Chondrocyte (in vitro differentiated cells): ENCODE measurements around the gene TBX21. TPM values are rescaled to one million over a fixed set of nuclear protein-coding genes. Genes with fewer than 3 reads are reported as not detected.
A peak's percentile ranks its signal among the peaks of the same experiment; 100 is the strongest.

Source experiments
- DNase-seq: peaks from one replicate; pipeline ENCODE4 v3.0.0; 2021; ENCODE audit warnings: mixed read lengths, low spot score
- H3K27ac Mint-ChIP-seq: one replicate; pipeline ENCODE4 v1.8.0; 2021; ENCODE audit warnings: mild to moderate bottlenecking, moderate library complexity, mixed read lengths; ENCODE audit not compliant: unreplicated experiment
- H3K27me3 Mint-ChIP-seq: 2 replicates; pipeline ENCODE4 v1.8.0; 2021; ENCODE audit warnings: low read depth, mixed read lengths
- H3K36me3 Mint-ChIP-seq: 2 replicates; pipeline ENCODE4 v1.8.0; 2021; ENCODE audit warnings: low read depth, mixed read lengths
- H3K4me1 Mint-ChIP-seq: 2 replicates; pipeline ENCODE4 v1.8.0; 2021; ENCODE audit warnings: low read depth, mild to moderate bottlenecking, mixed read lengths
- H3K4me3 Mint-ChIP-seq: one replicate; pipeline ENCODE4 v1.8.0; 2021; ENCODE audit warnings: mild to moderate bottlenecking, moderate library complexity, mixed read lengths; ENCODE audit not compliant: unreplicated experiment
- H3K9me3 Mint-ChIP-seq: 2 replicates; pipeline ENCODE4 v1.8.0; 2021; ENCODE audit warnings: low read depth, mixed read lengths
- CTCF ChIP-seq: fragments of 200-600 bp; sonication (generic); IDR thresholded peaks from 2 replicates; pipeline ENCODE4 v1.5.0; 2021; ENCODE audit warnings: antibody characterized with exemption, mild to moderate bottlenecking, moderate library complexity
- total RNA-seq: library from RNA; stranded (reverse); gene quantifications from 3 replicates; pipeline ENCODE4 v1.2.1, GENCODE V29; 2021

TBX21 gene
- total RNA-seq, 1 donor from 2014 or later, result not detected

- Mint-ChIP-seq H3K27ac (no peak overlapping the region), H3K4me3 (no peak overlapping the region), H3K27me3 (no peaks in the 10 kb centered on the region), H3K36me3 (peaks cover 6% of the 10 kb centered on the region), H3K4me1 (peaks cover 24% of the 10 kb centered on the region), H3K9me3 (no peaks in the 10 kb centered on the region)
- DNase-seq, result peak; percentile 51
- TF ChIP-seq CTCF, result no peak
Observed at GRCh38 chr17:47696717-47697642, 36.1 kb upstream of the TBX21 start.

- no peak for TF ChIP-seq CTCF
- Mint-ChIP-seq H3K27me3 (no peaks in the 10 kb centered on the region), H3K36me3 (peaks cover 10% of the 10 kb centered on the region), H3K27ac (no peak overlapping the region), H3K4me3 (no peak overlapping the region), H3K9me3 (no peaks in the 10 kb centered on the region), H3K4me1 (peaks cover 17% of the 10 kb centered on the region)
- peak; percentile 59 for DNase-seq
Observed at GRCh38 chr17:47697906-47698711, 34.9 kb upstream of the TBX21 start.

- Mint-ChIP-seq H3K27ac (no peak overlapping the region), H3K4me1 (peaks cover 12% of the 10 kb centered on the region), H3K9me3 (no peaks in the 10 kb centered on the region), H3K36me3 (peaks cover 11% of the 10 kb centered on the region), H3K4me3 (no peak overlapping the region), H3K27me3 (no peaks in the 10 kb centered on the region)
- peak; percentile 92 for TF ChIP-seq CTCF
- peak; percentile 93 for DNase-seq
Observed at GRCh38 chr17:47698749-47699535, 34.1 kb upstream of the TBX21 start.

- Mint-ChIP-seq H3K9me3 (no peaks in the 10 kb centered on the region), H3K27me3 (no peaks in the 10 kb centered on the region), H3K4me1 (peaks cover 12% of the 10 kb centered on the region), H3K36me3 (peaks cover 11% of the 10 kb centered on the region), H3K4me3 (no peak overlapping the region), H3K27ac (no peak overlapping the region)
- no peak for TF ChIP-seq CTCF
- no peak for DNase-seq
Observed at GRCh38 chr17:47699536-47699840, 33.5 kb upstream of the TBX21 start.
